HepG2 (cell line): ENCODE data around the gene MAGEB17.

Experiments
- CTCF ChIP-seq: sonication (generic); formaldehyde crosslinking; IDR thresholded peaks from 2 replicates; pipeline ENCODE4 v1.5.0; 2020; ENCODE audit warnings: mild to moderate bottlenecking, missing genetic modification reagents, moderate library complexity
- NCOA5 ChIP-seq: sonication (generic); formaldehyde crosslinking; IDR thresholded peaks from 2 replicates; pipeline ENCODE4 v1.4.0; 2020; ENCODE audit warnings: missing genetic modification reagents
- NFIB ChIP-seq: sonication (generic); formaldehyde crosslinking; IDR thresholded peaks from 2 replicates; pipeline ENCODE4 v1.9.0; 2021; ENCODE audit warnings: missing genetic modification reagents, mild to moderate bottlenecking, borderline replicate concordance
- PHF8 ChIP-seq: sonication (generic); formaldehyde crosslinking; IDR thresholded peaks from 2 replicates; pipeline ENCODE4 v1.5.0; 2020; ENCODE audit warnings: missing genetic modification reagents
- SP1 ChIP-seq, 2 experiments: fragments of 450-650 bp in 1 of 2; sonication (generic) in 1 of 2; formaldehyde crosslinking in 1 of 2; IDR thresholded peaks; 2 replicates each; pipeline versions ENCODE4 v1.4.0 to v1.6.1; 2016 to 2020; ENCODE audit warnings: missing genetic modification reagents in 1 of 2
- ZNF629 ChIP-seq: sonication (generic); formaldehyde crosslinking; conservative IDR thresholded peaks from 2 replicates; pipeline ENCODE4 v1.5.0; 2020; ENCODE audit warnings: missing genetic modification reagents
- TF ChIP-seq, protein P1 (sequence below): sonication (generic); formaldehyde crosslinking; IDR thresholded peaks from 2 replicates; pipeline ENCODE4 v1.4.0; 2020; ENCODE audit warnings: missing genetic modification reagents, borderline replicate concordance
- TF ChIP-seq, protein P2 (sequence below): sonication (generic); formaldehyde crosslinking; IDR thresholded peaks from 2 replicates; pipeline ENCODE4 v1.4.0; 2020; ENCODE audit warnings: missing genetic modification reagents

- no peak for TF ChIP-seq ZNF629 (CRISPR knock-in tag)
- TF ChIP-seq CTCF (CRISPR knock-in tag): no peak
- TF ChIP-seq, protein P1, sequence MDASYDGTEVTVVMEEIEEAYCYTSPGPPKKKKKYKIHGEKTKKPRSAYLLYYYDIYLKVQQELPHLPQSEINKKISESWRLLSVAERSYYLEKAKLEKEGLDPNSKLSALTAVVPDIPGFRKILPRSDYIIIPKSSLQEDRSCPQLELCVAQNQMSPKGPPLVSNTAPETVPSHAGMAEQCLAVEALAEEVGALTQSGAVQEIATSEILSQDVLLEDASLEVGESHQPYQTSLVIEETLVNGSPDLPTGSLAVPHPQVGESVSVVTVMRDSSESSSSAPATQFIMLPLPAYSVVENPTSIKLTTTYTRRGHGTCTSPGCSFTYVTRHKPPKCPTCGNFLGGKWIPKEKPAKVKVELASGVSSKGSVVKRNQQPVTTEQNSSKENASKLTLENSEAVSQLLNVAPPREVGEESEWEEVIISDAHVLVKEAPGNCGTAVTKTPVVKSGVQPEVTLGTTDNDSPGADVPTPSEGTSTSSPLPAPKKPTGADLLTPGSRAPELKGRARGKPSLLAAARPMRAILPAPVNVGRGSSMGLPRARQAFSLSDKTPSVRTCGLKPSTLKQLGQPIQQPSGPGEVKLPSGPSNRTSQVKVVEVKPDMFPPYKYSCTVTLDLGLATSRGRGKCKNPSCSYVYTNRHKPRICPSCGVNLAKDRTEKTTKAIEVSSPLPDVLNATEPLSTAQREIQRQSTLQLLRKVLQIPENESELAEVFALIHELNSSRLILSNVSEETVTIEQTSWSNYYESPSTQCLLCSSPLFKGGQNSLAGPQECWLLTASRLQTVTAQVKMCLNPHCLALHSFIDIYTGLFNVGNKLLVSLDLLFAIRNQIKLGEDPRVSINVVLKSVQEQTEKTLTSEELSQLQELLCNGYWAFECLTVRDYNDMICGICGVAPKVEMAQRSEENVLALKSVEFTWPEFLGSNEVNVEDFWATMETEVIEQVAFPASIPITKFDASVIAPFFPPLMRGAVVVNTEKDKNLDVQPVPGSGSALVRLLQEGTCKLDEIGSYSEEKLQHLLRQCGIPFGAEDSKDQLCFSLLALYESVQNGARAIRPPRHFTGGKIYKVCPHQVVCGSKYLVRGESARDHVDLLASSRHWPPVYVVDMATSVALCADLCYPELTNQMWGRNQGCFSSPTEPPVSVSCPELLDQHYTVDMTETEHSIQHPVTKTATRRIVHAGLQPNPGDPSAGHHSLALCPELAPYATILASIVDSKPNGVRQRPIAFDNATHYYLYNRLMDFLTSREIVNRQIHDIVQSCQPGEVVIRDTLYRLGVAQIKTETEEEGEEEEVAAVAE (CRISPR knock-in tag): no peak
- no peak for TF ChIP-seq NCOA5 (CRISPR knock-in tag)
- no peak for TF ChIP-seq PHF8 (CRISPR knock-in tag)
- no peak for TF ChIP-seq NFIB (CRISPR knock-in tag)
- TF ChIP-seq, protein P2, sequence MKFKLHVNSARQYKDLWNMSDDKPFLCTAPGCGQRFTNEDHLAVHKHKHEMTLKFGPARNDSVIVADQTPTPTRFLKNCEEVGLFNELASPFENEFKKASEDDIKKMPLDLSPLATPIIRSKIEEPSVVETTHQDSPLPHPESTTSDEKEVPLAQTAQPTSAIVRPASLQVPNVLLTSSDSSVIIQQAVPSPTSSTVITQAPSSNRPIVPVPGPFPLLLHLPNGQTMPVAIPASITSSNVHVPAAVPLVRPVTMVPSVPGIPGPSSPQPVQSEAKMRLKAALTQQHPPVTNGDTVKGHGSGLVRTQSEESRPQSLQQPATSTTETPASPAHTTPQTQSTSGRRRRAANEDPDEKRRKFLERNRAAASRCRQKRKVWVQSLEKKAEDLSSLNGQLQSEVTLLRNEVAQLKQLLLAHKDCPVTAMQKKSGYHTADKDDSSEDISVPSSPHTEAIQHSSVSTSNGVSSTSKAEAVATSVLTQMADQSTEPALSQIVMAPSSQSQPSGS (CRISPR knock-in tag): no peak
- no peak for TF ChIP-seq SP1 (IDR thresholded peaks at IDR 0.05)
- no peak for TF ChIP-seq SP1 (CRISPR knock-in tag; IDR thresholded peaks at IDR 0.05)
These were observed 25.1 kb upstream of the MAGEB17 start for GRCh38 chrX:16142246-16142558.
